RCC 7860 (cell line): Measurements from ENCODE around the gene NRSN2.
"Not testable (repeated sequence)": the region's sequence is repeated elsewhere in the genome, so short reads cannot be mapped to it uniquely, and the experiment has no call there.

Experiments used
- DNase-seq: peaks from one replicate; pipeline ENCODE4 v3.0.0-alpha.2; 2015; ENCODE audit warnings: low spot score
- FAIRE-seq: peaks from 2 replicates; lab custom pipeline; 2012; peaks lifted over from hg19 to GRCh38; lab: Jason Lieb, UNC

NRSN2 gene

GRCh38 chr20:372543-373082 is 25.7 kb downstream of the NRSN2 start:
- DNase-seq, FAIRE-seq: not testable (repeated sequence)

GRCh38 chr20:373171-373890 is 26.4 kb downstream of the NRSN2 start:
- FAIRE-seq, result no peak
- DNase-seq, result peak; percentile 75

GRCh38 chr20:375265-375889 is 28.5 kb downstream of the NRSN2 start:
- FAIRE-seq (no peak), DNase-seq (no peak)

DNA sequence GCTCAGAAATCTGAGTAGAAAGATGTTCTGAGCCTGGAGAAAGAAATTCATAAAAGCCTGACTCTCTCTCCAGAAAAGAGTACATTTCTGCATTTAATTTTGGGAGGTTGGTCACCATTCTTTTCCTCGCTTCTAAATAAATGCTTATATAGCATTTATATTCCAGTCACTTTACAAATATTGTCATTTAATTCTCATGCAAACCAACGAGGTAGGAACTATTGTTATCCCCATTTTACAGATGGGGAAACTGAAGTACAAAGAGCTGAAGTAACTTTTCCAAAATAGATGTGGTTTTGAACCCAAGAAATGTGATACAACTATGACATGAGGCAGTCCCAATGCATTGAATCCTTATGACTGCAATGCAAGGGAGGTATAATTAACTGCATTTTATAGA is 29.2 kb downstream of the NRSN2 start:
- DNase-seq, result no peak
- FAIRE-seq, result no peak

DNA sequence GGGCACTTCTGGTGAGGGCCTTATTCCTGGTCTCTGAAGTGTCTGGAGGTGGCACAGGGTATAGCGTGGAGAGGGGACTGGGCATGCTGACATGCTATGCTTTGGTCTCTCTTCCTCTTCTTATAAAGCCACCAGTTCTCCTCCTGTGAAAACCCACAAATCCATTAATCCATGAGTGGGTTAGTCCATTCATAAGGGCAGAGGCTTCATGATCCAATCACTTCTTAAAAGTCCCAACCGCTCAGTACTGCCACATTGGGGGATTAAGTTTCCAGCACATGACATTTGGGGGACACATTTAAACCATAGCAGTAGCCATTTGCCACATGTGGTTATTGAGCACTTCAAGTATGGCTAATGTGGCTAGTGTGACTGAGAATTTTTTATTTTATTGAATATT is 29.8 kb downstream of the NRSN2 start:
- DNase-seq (no peak), FAIRE-seq (no peak)

GRCh38 chr20:377578-377977 is 30.7 kb downstream of the NRSN2 start:
- not testable (repeated sequence) for FAIRE-seq, DNase-seq

DNA sequence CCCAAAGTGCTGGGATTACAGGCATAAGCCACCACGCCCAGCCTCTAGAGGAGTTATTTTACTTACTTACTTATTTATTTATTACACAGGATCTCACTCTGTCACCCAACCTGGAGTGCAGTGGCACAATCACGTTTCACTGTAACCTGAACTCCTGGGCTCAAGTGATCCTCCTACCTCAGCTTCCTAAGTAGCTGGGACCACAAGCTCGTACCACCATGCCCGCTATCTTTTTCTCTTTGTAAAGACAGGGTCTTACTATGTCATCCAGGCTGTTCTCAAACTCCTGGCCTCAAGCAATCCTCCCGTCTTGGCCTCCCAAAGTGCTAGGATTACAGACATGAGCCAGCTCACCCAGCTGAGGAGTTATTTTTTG is 32.0 kb downstream of the NRSN2 start:
- no peak for DNase-seq
- no peak for FAIRE-seq

DNA sequence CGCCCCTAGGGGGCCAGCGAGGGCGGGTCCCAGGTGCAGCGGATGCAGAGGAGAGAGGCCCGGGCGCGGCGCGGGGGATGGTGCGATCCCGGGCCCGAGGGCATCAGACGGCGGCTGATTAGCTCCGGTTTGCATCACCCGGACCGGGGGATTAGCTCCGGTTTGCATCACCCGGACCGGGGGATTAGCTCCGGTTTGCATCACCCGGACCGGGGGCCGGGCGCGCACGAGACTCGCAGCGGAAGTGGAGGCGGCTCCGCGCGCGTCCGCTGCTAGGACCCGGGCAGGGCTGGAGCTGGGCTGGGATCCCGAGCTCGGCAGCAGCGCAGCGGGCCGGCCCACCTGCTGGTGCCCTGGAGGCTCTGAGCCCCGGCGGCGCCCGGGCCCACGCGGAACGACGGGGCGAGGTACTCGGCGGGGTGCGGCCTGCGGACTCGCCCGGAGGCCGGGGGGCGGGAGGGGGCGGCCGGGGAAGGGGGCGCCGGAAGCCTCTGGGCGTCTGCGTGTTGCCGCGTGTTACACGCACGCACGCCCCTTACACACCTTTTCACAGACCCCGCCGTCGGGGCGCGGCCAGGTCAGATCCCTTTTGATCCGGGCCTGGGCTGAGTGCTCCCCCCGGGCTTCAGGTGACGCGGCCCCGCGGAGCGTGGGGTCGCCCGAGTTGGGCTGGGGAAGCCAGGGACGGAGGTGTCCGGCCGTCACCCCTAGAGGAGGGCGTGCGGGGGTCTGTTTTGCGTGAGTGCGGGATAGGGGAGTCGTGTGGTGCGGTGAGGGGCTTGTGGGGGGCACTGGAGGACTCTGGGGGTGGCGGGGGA is 34.1 kb downstream of the NRSN2 start:
- peak; percentile 56 for DNase-seq
- no peak for FAIRE-seq

GRCh38 chr20:381581-382290 is 34.8 kb downstream of the NRSN2 start:
- peak; percentile 69 for DNase-seq
- no peak for FAIRE-seq

- peak; percentile 29 for FAIRE-seq
- DNase-seq, result peak; percentile 32
These were observed 35.6 kb downstream of the NRSN2 start for GRCh38 chr20:382291-383115.

- DNase-seq, result no peak
- no peak for FAIRE-seq
These were observed 37.0 kb downstream of the NRSN2 start for GRCh38 chr20:383889-384288.

- no peak for DNase-seq
- no peak for FAIRE-seq
These were observed 37.8 kb downstream of the NRSN2 start for GRCh38 chr20:384723-385122.

DNA sequence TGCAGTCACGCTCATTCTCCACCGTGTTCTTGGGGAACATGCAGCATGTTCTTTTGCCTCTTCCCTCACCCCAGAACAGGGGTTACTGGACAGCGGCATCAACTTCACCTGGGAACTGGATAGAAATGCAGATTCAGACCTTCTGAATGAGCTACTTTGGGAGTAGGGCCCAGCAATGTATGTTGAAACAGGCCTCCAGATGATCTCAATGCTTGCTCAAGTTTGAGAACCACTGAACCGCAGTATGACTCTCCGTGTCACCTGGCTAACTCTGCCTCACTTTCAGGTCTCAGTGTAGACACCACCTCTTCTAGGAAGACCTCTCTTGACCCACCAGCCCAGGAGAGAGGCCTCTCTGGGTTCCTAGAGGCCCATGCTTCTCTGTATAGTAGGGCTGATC is 38.5 kb downstream of the NRSN2 start:
- FAIRE-seq (no peak), DNase-seq (no peak)

GRCh38 chr20:386634-387033 is 39.7 kb downstream of the NRSN2 start:
- not testable (repeated sequence) for FAIRE-seq, DNase-seq

DNA sequence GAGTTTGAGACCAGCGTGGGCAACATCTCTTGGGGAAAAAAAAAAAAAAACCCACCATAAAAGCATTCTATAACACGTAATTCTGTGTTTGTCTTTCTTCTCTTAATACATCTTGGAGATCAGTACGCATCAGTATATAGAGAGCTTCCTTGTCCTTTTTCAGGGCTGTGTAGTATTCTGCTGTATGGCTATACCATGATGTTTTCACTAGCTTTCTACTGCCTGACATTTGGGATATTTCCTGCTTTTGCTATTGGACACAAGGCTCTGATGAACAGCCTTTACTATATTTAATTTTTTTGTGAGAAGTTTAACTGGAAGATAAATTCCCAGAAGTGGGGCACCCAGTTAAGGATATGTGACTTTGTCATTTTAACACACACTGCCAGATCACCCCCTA is 40.6 kb downstream of the NRSN2 start:
- FAIRE-seq (no peak), DNase-seq (no peak)

GRCh38 chr20:388034-388994 is 41.4 kb downstream of the NRSN2 start:
- no peak for FAIRE-seq
- DNase-seq, result no peak

- FAIRE-seq (no peak), DNase-seq (no peak)
These were observed 42.3 kb downstream of the NRSN2 start for GRCh38 chr20:389220-389619.

DNA sequence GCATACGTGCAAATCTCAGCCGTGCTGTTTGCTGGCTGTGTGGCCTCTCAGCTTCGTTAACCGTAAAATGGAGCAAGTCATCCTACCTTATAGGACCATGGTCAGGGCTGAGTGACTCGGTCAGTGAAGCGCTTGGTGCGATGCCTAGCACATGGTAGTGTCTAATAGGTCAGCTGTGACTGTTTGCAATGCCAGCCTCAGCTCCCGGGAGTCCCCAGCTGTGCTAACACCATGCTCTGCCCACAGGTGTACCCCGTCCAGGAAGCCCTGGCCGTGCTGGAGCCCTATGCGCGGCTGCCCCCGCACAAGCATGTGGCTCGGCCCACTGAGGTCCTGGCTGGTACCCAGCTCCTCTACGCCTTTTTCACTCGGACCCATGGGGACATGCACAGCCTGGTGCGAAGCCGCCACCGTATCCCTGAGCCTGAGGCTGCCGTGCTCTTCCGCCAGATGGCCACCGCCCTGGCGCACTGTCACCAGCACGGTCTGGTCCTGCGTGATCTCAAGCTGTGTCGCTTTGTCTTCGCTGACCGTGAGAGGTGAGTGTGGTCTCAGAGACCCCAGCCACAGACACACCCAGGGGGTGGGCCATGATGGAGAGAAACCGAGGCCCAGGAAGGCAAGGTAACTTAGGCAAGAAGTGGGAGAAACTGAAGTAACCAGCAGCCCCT is 44.3 kb downstream of the NRSN2 start:
- DNase-seq, result peak; percentile 98
- peak; percentile 97 for FAIRE-seq
